LHCN-M2 (cell line): ENCODE measurements around the gene ADCY3. TPM values are rescaled to one million over a fixed set of nuclear protein-coding genes. Genes with fewer than 3 reads are reported as not detected.

ENCODE experiments used
- DNase-seq: peaks from one replicate; pipeline ENCODE4 v3.0.0-alpha.2; 2012; ENCODE audit warnings: low read depth
- total RNA-seq: library from RNA; depleted of rRNA; stranded (reverse); fragments of >200 nt; gene quantifications from 2 replicates; pipeline ENCODE4 v1.2.3, GENCODE V29; 2014

Gene ADCY3
- total RNA-seq, 1 experiment from 2014 or later: 23.3 TPM

DNA sequence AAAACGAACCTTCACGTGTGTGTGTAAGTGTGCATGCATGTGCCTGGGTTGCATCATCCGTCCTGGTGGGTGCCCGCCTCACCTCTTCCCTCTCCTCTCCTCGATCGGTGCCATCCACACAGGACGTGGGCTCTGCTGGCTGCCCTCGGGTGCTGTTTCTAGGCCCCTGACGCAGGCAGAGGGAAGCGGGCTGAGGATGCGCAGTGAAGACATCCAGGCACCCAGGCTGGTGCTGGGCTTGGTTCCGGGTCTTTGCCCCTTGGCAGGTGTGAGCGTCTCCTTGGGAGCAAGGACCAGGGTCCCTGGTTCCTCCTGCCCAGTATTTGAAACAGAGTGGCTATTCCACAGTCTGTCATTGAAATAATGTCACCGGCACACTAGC, 6.2 kb upstream of the ADCY3 start:
- no peak for DNase-seq

GRCh38 chr2:24925815-24926214, 5.8 kb upstream of the ADCY3 start:
- DNase-seq: no peak

GRCh38 chr2:24924732-24925131, 4.7 kb upstream of the ADCY3 start:
- no peak for DNase-seq

GRCh38 chr2:24924266-24924665, 4.2 kb upstream of the ADCY3 start:
- DNase-seq: no peak

GRCh38 chr2:24923106-24923505, 3.1 kb upstream of the ADCY3 start:
- DNase-seq: no peak

GRCh38 chr2:24922556-24922955, 2.5 kb upstream of the ADCY3 start:
- DNase-seq: no peak

- no peak for DNase-seq
Measured at GRCh38 chr2:24920809-24921441, 888 bp upstream of the ADCY3 start.

DNA sequence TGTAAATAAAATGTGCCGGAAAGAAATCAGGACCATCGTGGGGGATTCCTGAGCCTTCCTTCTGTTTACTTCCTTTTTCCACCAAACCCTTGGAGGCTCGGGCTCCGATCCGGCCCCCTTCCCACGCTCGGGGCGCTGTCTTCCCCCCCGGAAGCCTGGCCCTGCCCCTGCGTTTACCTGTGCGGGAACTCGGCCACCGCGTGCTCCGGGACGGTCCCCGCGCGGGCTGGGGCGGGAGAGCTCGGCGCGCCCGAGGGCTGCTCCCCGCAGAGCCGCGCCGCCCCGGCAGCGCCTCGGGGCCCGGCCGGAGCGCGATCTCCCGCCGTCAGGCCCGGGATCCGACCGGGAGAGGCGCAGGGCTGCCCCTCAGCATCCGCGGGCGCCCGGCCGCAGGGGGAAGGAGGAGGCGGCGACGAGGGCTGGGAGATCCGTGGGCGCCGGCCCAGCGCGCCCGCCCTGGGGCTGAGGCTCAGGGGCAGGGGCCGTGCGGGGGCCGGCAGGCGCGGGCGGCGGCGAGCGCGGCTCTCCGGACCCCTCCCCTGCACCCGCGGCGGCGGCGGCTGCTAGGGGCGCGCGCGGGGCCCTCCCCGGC, 435 bp downstream of the ADCY3 start:
- DNase-seq: no peak

DNA sequence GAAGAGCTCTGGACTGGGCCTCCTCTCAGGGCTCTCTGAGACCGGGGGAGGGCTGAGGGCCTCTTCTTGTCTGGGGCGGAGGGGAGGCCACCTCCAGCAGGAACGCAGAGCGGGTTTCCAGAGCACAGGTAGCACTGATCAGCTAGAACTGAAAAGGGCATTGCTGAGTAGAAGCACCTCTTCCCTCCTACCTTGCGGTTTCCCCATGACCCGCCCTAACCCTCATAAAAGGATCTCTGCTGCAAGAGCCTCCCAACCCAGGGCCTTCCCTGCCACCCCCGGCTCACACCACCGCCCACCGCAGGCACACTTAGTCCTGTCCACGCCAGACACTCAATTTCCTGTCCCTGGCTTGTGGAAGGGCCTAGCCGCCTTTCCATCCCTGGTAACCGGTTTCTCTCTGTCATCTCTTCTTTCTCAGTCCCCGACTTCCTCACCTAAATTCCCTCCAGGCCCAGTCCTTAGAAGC, 966 bp downstream of the ADCY3 start:
- no peak for DNase-seq

GRCh38 chr2:24918326-24919036, 1.6 kb downstream of the ADCY3 start:
- no peak for DNase-seq

DNA sequence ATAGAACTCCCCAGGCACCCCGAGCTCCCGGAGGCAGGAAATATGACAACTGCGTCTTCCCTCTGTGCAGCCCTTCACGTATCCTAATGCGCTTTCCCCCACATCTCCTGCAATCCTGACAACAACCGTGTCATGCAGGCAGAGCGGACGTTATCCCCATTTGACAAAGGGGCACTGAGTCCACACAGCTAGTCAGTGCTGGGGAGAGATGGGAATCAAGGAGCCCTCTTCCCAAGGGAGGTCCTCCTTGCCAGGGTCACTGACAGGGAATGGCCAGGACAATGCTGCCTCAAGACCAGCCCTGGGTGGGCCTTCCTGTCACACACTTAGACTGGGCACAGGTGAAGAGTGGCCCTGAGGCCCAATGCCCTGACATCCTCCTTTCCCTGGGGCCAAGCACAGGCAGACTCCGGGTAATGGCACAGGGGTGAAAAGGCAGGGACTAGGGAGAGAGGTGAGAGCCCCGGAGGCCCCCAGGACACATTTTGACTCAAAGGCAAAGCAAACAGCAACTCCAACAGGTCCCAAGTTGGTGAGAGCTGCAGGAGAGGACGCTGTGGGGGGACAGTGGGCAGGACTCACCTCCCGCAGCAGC, 2.2 kb downstream of the ADCY3 start:
- no peak for DNase-seq

- no peak for DNase-seq
Measured at GRCh38 chr2:24917086-24917485, 3.0 kb downstream of the ADCY3 start.

- no peak for DNase-seq
Measured at GRCh38 chr2:24915796-24916195, 4.2 kb downstream of the ADCY3 start.

GRCh38 chr2:24915175-24915574, 4.9 kb downstream of the ADCY3 start:
- no peak for DNase-seq

DNA sequence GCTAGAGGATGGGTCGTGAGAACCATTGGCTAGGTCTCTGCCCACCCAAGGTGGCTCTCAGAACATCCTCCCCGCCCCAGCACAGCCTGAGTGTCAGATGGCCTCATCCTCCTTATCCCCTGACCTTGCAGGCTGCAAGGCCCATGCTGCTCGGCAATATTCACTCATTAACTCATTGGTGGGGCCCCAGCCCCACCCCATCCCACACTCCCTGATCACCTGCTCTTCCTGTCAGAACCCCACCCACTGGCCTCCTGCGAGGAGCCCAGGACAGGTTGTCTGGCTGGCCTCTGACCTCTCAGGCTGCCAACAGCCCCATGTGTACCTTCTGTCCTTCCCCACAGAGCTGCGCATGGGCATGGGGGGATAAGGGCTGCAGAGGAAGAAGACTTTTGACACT, 5.3 kb downstream of the ADCY3 start:
- DNase-seq: no peak

DNA sequence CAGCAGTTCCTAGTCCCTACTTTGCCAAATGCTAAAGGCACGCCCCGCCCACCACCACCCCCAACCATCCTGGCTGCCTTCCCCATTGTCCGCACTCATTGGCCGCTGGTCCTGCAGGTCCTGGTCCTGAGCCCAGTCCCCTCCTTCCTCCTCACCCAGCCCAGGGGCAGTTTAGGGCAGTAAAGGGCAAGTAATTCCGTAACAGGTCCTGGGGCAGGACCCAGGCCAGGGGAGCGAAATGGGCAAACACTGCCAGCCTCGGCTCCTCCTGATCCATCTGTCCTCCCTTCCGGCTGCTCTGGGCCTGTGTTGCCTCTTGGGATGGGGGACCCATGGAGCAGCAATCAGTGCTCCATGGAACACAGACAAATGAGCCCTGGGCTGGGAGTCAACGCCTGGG, 6.1 kb downstream of the ADCY3 start:
- no peak for DNase-seq

GRCh38 chr2:24912986-24913385, 7.1 kb downstream of the ADCY3 start:
- no peak for DNase-seq

GRCh38 chr2:24912523-24912922, 7.5 kb downstream of the ADCY3 start:
- no peak for DNase-seq

- DNase-seq: no peak
Measured at GRCh38 chr2:24910245-24910644, 9.8 kb downstream of the ADCY3 start.

DNA sequence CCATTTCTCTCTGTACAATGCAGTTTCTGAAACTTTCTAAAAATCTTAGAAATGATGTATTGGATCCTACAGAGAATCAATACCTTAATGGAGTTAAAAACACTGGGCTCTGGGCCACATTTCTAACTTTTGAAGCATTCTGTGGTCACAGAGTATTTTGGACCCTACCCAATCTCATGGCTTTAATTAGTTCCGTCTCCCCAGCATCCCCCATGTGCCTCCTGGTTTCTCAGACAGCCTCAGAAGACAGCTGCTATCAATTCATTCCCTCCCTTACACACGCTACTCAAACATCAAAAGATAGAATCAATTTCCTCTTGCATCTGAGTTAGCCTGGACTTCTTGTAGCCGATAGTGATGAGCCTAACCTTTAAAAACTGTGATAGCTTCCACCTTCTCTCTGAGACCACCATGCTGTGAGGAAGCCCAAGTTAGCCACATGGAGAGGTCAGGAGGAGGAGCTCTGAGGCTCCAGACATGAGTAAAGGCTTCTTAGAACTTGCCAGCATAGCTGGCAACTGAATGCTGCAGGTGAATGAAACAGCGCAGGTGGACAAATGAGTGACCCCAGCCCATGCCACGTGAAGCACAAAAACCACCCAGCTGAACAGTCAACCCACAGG, 10.4 kb downstream of the ADCY3 start:
- no peak for DNase-seq

DNA sequence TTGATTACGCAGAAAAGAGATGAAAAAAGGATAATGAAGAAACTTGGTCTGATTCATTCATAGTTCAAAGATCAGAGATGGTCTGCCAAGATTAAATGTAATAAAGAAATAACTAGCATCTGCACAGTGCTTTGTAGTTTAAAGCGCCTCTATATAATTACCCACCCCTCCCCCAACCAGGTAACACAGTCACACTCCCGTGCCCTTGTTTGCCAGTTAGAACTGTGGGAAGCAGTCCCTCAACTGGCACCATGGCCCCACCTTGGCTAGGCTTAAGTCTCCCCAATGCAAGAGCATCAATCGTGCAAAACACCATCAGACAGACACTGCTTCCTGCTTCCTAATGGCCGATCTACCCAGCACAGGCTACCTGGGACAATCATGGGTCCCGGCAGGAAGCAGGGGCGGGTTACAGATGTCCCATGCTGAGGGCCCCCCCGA, 11.6 kb downstream of the ADCY3 start:
- DNase-seq: no peak

DNA sequence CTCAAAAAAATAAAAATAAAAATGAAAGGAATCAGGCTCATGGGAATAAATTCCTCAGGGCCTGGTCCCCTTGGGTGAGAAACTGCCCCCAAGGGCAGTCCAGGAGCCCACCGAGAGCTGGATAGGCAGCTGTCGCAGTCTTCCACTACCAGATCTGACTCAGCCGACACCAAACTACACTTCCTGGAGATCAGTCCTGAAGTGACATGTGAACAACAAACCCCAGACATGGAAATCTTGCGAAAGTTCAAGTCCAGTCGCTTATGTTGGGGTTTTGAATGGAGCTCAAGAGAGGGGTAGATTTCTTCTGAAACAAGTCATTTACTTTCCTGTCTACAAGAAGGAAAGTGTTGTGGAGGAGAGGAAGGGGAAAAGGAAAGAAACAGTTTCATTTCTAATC, 12.9 kb downstream of the ADCY3 start:
- DNase-seq: peak; percentile 80
